A549 (cell line): ENCODE results near the gene TCF7L2. TPM values are rescaled to one million over a fixed set of nuclear protein-coding genes. Genes with fewer than 3 reads are reported as not detected.

Source experiments
- ATAC-seq, 2 experiments: fragments of 200-7000 bp in 1 of 2; fragments of >200 bp in 1 of 2; cut with Nextera tagmentation in 1 of 2; cut with Tn5 transposase in 1 of 2; 3 replicates each; pipeline versions ENCODE4 v1.8.0 to v1.9.1; 2018 to 2020; ENCODE audit warnings: mild to moderate bottlenecking in 1 of 2, moderate library complexity in 1 of 2
- CTCF ChIA-PET: fragments of 300-600 bp; sonication (Branson Sonifier 250); formaldehyde crosslinking; extraction: SDS; loops from one replicate; lab custom pipeline; 2021; ENCODE audit warnings: antibody characterized with exemption, inconsistent platforms; lab: Yijun Ruan, JAX
- POLR2A ChIA-PET: fragments of 350-600 bp; formaldehyde crosslinking; extraction: SDS; loops from one replicate; lab custom pipeline; 2021; ENCODE audit warnings: antibody characterized with exemption, inconsistent platforms; lab: Yijun Ruan, JAX
- DNase-seq, 2 experiments: peaks; one replicate each; pipeline versions ENCODE4 v3.0.0 to v3.0.0-alpha.2; 2011 to 2016; ENCODE audit warnings: low read depth in 1 of 2, low spot score in 1 of 2
- FAIRE-seq: peaks from 2 replicates; lab custom pipeline; 2011; peaks lifted over from hg19 to GRCh38; lab: Jason Lieb, UNC
- H3K27ac ChIP-seq, 2 experiments: fragments of >200 bp; sonication (Bioruptor Twin); formaldehyde crosslinking; 3 replicates each; pipeline ENCODE4 v1.5.1; 2016 to 2017
- H3K4me1 ChIP-seq: fragments of >200 bp; sonication (Bioruptor Twin); formaldehyde crosslinking; 3 replicates; pipeline ENCODE4 v1.6.1; 2016
- H3K4me2 ChIP-seq: fragments of >200 bp; sonication (Bioruptor Twin); formaldehyde crosslinking; 3 replicates; pipeline ENCODE4 v1.6.1; 2016
- H3K4me3 ChIP-seq: fragments of >200 bp; sonication (Bioruptor Twin); formaldehyde crosslinking; 3 replicates; pipeline ENCODE4 v1.5.1; 2016
- H3K9me3 ChIP-seq: fragments of >200 bp; sonication (Bioruptor Twin); formaldehyde crosslinking; 3 replicates; pipeline ENCODE4 v1.6.1; 2016
- CBX2 ChIP-seq: fragments of 200-600 bp; sonication (generic); IDR thresholded peaks from 2 replicates; pipeline ENCODE4 v1.6.1; 2016; ENCODE audit warnings: low read depth, mild to moderate bottlenecking, borderline replicate concordance
- CEBPB ChIP-seq, 2 experiments: fragments of >200 bp in 1 of 2; sonication (Bioruptor Twin) in 1 of 2; formaldehyde crosslinking in 1 of 2; IDR thresholded peaks; 2 replicates each; pipeline ENCODE4 v1.6.1; 2012 to 2016
- CTCF ChIP-seq: fragments of >200 bp; sonication (Bioruptor Twin); formaldehyde crosslinking; IDR thresholded peaks from 3 replicates; pipeline ENCODE4 v1.5.1; 2016
- EHMT2 ChIP-seq: fragments of 200-600 bp; sonication (generic); IDR thresholded peaks from 2 replicates; pipeline ENCODE4 v1.6.1; 2016; ENCODE audit warnings: antibody characterized with exemption, low read depth, mild to moderate bottlenecking, moderate library complexity
- ELK1 ChIP-seq: fragments of 150-350 bp; IDR thresholded peaks from 2 replicates; pipeline ENCODE4 v1.6.1; 2014; ENCODE audit warnings: low read depth, mild to moderate bottlenecking, low read length
- ESRRA ChIP-seq: fragments of 150-350 bp; IDR thresholded peaks from 2 replicates; pipeline ENCODE4 v1.6.1; 2014; ENCODE audit warnings: mild to moderate bottlenecking, low read length, borderline replicate concordance
- HDAC2 ChIP-seq: fragments of 200-600 bp; sonication (generic); IDR thresholded peaks from 2 replicates; pipeline ENCODE4 v1.6.1; 2016
- HES2 ChIP-seq: fragments of >200 bp; sonication (Bioruptor Twin); formaldehyde crosslinking; IDR thresholded peaks from 2 replicates; pipeline ENCODE4 v1.6.1; 2016
- HEYL ChIP-seq: fragments of 250-450 bp; sonication (Bioruptor Pico); IDR thresholded peaks from 2 replicates; pipeline ENCODE4 v1.8.0; 2021; ENCODE audit warnings: mild to moderate bottlenecking, moderate library complexity
- JUN ChIP-seq, 2 experiments: fragments of >200 bp; sonication (Bioruptor Twin); formaldehyde crosslinking; IDR thresholded peaks; 2 replicates in 1 of 2; 3 replicates in 1 of 2; pipeline ENCODE4 v1.6.1; 2016 to 2017
- KDM5A ChIP-seq: fragments of 200-600 bp; sonication (generic); IDR thresholded peaks from 2 replicates; pipeline ENCODE4 v1.6.1; 2016; ENCODE audit warnings: antibody characterized with exemption, mild to moderate bottlenecking
- MAFK ChIP-seq: fragments of 450-650 bp; IDR thresholded peaks from 2 replicates; pipeline ENCODE4 v1.6.1; 2014; ENCODE audit not compliant: partially characterized antibody
- MAX ChIP-seq: IDR thresholded peaks from 2 replicates; pipeline ENCODE4 v1.6.1; 2012
- NPAS2 ChIP-seq: fragments of 250-450 bp; sonication (Bioruptor Pico); IDR thresholded peaks from 2 replicates; pipeline ENCODE4 v1.8.0; 2022; ENCODE audit warnings: mild to moderate bottlenecking, moderate library complexity, borderline replicate concordance
- NR3C1 ChIP-seq: fragments of >200 bp; sonication (Bioruptor Twin); formaldehyde crosslinking; IDR thresholded peaks from 3 replicates; pipeline ENCODE4 v1.6.1; 2017
- POLR2A ChIP-seq: IDR thresholded peaks from 2 replicates; pipeline ENCODE4 v1.6.1; 2012; ENCODE audit warnings: mild to moderate bottlenecking, low read length
- POLR2AphosphoS2 ChIP-seq: conservative IDR thresholded peaks from 2 replicates; pipeline ENCODE4 v1.6.1; 2012; ENCODE audit warnings: low read length, improper control_type of control experiment, inconsistent platforms
- RAD21 ChIP-seq, 2 experiments: fragments of >200 bp in 1 of 2; sonication (Bioruptor Twin) in 1 of 2; formaldehyde crosslinking in 1 of 2; IDR thresholded peaks in 1 of 2; conservative IDR thresholded peaks in 1 of 2; 2 replicates in 1 of 2; 3 replicates in 1 of 2; pipeline ENCODE4 v1.6.1; 2012 to 2018; ENCODE audit warnings: inconsistent platforms in 1 of 2
- REST ChIP-seq: fragments of 200-600 bp; sonication (generic); IDR thresholded peaks from 2 replicates; pipeline ENCODE4 v1.6.1; 2016; ENCODE audit warnings: antibody characterized with exemption, mild to moderate bottlenecking, moderate library complexity
- RNF2 ChIP-seq: fragments of 200-600 bp; sonication (generic); IDR thresholded peaks from 2 replicates; pipeline ENCODE4 v1.6.1; 2016; ENCODE audit warnings: low read depth, mild to moderate bottlenecking, antibody characterized with exemption, moderate library complexity, borderline replicate concordance
- SMC3 ChIP-seq: fragments of >200 bp; sonication (Bioruptor Twin); formaldehyde crosslinking; IDR thresholded peaks from 3 replicates; pipeline ENCODE4 v1.6.1; 2018; ENCODE audit warnings: inconsistent platforms
- TFCP2L1 ChIP-seq: fragments of 250-450 bp; sonication (Bioruptor Pico); IDR thresholded peaks from 2 replicates; pipeline ENCODE4 v1.5.0; 2021; ENCODE audit warnings: mild to moderate bottlenecking
- USF2 ChIP-seq: fragments of 450-650 bp; IDR thresholded peaks from 2 replicates; pipeline ENCODE4 v1.6.1; 2014; ENCODE audit warnings: antibody characterized with exemption
- ZC3H11A ChIP-seq: fragments of 450-650 bp; IDR thresholded peaks from 2 replicates; pipeline ENCODE4 v1.6.1; 2014; ENCODE audit warnings: antibody characterized with exemption, mild to moderate bottlenecking
- ZNF302 ChIP-seq: fragments of 250-450 bp; sonication (Bioruptor Pico); IDR thresholded peaks from 2 replicates; pipeline ENCODE4 v1.9.0; 2021; ENCODE audit warnings: inconsistent platforms, mild to moderate bottlenecking, moderate library complexity
- WGBS: methylation state at CpG from one replicate; pipeline ENCODE4 v1.1.6; 2017; ENCODE audit errors: missing lambda C conversion rate; 5-methylcytosine and 5-hydroxymethylcytosine counted together
- polyA plus RNA-seq, 4 experiments: library from polyadenylated mRNA; depleted of rRNA in 3 of 4; stranded (reverse); fragments of >200 nt; fragmentation: RNase III in 1 of 4; extraction: RNeasy Plus Mini Kit Qiagen cat#74134 plus additional on column Dnase treatment in 1 of 4; gene quantifications; 2 replicates in 3 of 4; 3 replicates in 1 of 4; pipeline ENCODE4 v1.2.3, GENCODE V29; 2011 to 2017

The TCF7L2 gene
- polyA plus RNA-seq, 2 of the 4 experiments (the other 2 are of a cell fraction): 11.3 to 14.5 TPM

GRCh38 chr10:113125612-113126011, 175.6 kb downstream of the TCF7L2 start:
- DNase-seq: no peak
- POLR2A ChIA-PET: interaction anchor here (0.8 kb wide), 1 partner anchor 175 kb away, joined by 3 read pairs; the partner anchor contains the start of gene TCF7L2
- Histone ChIP-seq H3K4me3 (no peak overlapping the region; the same call in 2 of the 3 replicates), H3K4me1 (peaks cover 44% of the 10 kb centered on the region)
- no peak for ATAC-seq
- TF ChIP-seq HDAC2 (no peak), REST (no peak), ZC3H11A (no peak), ELK1 (no peak), NPAS2 (CRISPR knock-in tag) (no peak), EHMT2 (no peak), JUN (IDR thresholded peaks at IDR 0.05) (no peak), HEYL (no peak), ZNF302 (CRISPR knock-in tag) (no peak), MAFK (no peak), KDM5A (no peak), ESRRA (no peak), TFCP2L1 (no peak), USF2 (no peak), CBX2 (no peak), POLR2A (no peak), RNF2 (no peak), HES2 (no peak), POLR2AphosphoS2 (no peak)
- TF ChIP-seq, all 56 proteins: peak for 0
- H3K9me3 ChIP-seq: no peaks in the 10 kb centered on the region
- FAIRE-seq: no peak
- peak overlapping the region; percentile 91 for H3K4me2 ChIP-seq
- peak overlapping the region; percentile 81 to 90 for H3K27ac ChIP-seq
- WGBS: 92% methylated on average over 6 of the region's 6 CpGs
- CTCF ChIA-PET: interaction anchor here (0.6 to 2.5 kb wide), 26 partner anchors 11 to 652 kb away, joined by 3 to 17 read pairs (median 4); no protein-coding TSS in a partner anchor

- FAIRE-seq: no peak
- peak overlapping the region; percentile 91 for H3K4me2 ChIP-seq
- peaks cover 53% of the 10 kb centered on the region for H3K4me1 ChIP-seq
- peak; percentile 98 for ATAC-seq
- ChIA-PET POLR2A (interaction anchor here (0.6 to 0.7 kb wide), 2 partner anchors 95 to 177 kb away, joined by 3 to 7 read pairs; partner anchors contain the start of gene TCF7L2), CTCF (interaction anchor here (0.6 to 2.5 kb wide), 47 partner anchors 10 to 653 kb away, joined by 3 to 17 read pairs (median 4); no protein-coding TSS in a partner anchor)
- TF ChIP-seq RAD21 (conservative IDR thresholded peaks at IDR 0.05 in 1 of 2, IDR thresholded peaks at IDR 0.05 in 1 of 2): peak; percentile 74 to 98
- no peak for TF ChIP-seq HEYL
- TF ChIP-seq JUN (IDR thresholded peaks at IDR 0.05): peak in 1 of 2 experiments; percentile 34; a peak in 1 of 5 replicates
- no peak for TF ChIP-seq CEBPB (IDR thresholded peaks at IDR 0.05)
- TF ChIP-seq NPAS2 (CRISPR knock-in tag): no peak
- TF ChIP-seq CTCF: peak; percentile 94
- peak; percentile 98 for TF ChIP-seq SMC3
- TF ChIP-seq NR3C1: no peak
- peak; percentile 53 for TF ChIP-seq MAX
- H3K4me3 ChIP-seq: peak overlapping the region; percentile 57
- peak; percentile 55 to 82 for DNase-seq
- peak overlapping the region; percentile 81 to 90 for H3K27ac ChIP-seq
- no peaks in the 10 kb centered on the region for H3K9me3 ChIP-seq
- 2% methylated on average over 38 of the region's 53 CpGs for WGBS
These were observed 176.5 kb downstream of the TCF7L2 start for GRCh38 chr10:113126229-113127201.
